CD4-positive, alpha-beta T cell (primary cell): ENCODE results near the gene CRIP1. TPM values are rescaled to one million over a fixed set of nuclear protein-coding genes. Genes with fewer than 3 reads are reported as not detected.
A peak's percentile ranks its signal among the peaks of the same experiment; 100 is the strongest.

Source experiments
- ATAC-seq: fragments of 200-7000 bp; cut with Tn5 transposase; one replicate; pipeline ENCODE4 v1.10.0; 2022; ENCODE audit warnings: mild to moderate bottlenecking; ENCODE audit not compliant: poor library complexity
- CTCF ChIA-PET: fragments of 350-600 bp; sonication (Branson Sonifier 250); formaldehyde crosslinking; loops from one replicate; lab custom pipeline; 2021; ENCODE audit warnings: antibody characterized with exemption, inconsistent platforms; lab: Charles Lee
- POLR2A ChIA-PET: fragments of 350-600 bp; sonication (Branson Sonifier 250); formaldehyde crosslinking; loops from one replicate; lab custom pipeline; 2021; ENCODE audit warnings: antibody characterized with exemption, inconsistent platforms; lab: Charles Lee
- DNase-seq, 14 experiments: peaks; one replicate each; pipeline ENCODE4 v3.0.0-alpha.2; 2013 to 2020; ENCODE audit warnings: mixed read lengths in 2 of 14
- H3K27ac ChIP-seq, 2 donors: one replicate each; pipeline versions ENCODE4 v1.5.1 to v1.7.0; 2013; ENCODE audit warnings: low read length in 2 of 2, low read depth in 1 of 2, mild to moderate bottlenecking in 1 of 2
- H3K27me3 ChIP-seq, 2 experiments: 1 replicate in 1 of 2; 2 replicates in 1 of 2; pipeline versions ENCODE4 v1.6.1 to v1.7.0; 2013; ENCODE audit warnings: low read length in 2 of 2, control low read depth in 1 of 2, mild to moderate bottlenecking in 1 of 2, moderate library complexity in 1 of 2; ENCODE audit not compliant: insufficient read depth in 2 of 2, control insufficient read depth in 1 of 2
- H3K36me3 ChIP-seq: one replicate; pipeline ENCODE4 v1.6.1; 2013; ENCODE audit warnings: low read length, control low read depth; ENCODE audit not compliant: insufficient read depth
- H3K4me1 ChIP-seq: one replicate; pipeline ENCODE4 v1.6.1; 2013; ENCODE audit warnings: low read length, control low read depth; ENCODE audit not compliant: insufficient read depth
- H3K4me3 ChIP-seq: one replicate; pipeline ENCODE4 v1.5.1; 2013; ENCODE audit warnings: mild to moderate bottlenecking, low read length, moderate library complexity
- H3K9me3 ChIP-seq, 2 experiments: 1 replicate in 1 of 2; 2 replicates in 1 of 2; pipeline versions ENCODE4 v1.6.1 to v1.7.0; 2013; ENCODE audit warnings: low read length in 2 of 2, mild to moderate bottlenecking in 2 of 2, control low read depth in 1 of 2, moderate library complexity in 1 of 2; ENCODE audit not compliant: control insufficient read depth in 1 of 2, insufficient read depth in 1 of 2
- H3K27ac Mint-ChIP-seq: one replicate; pipeline ENCODE4 v1.8.0; 2020; ENCODE audit warnings: mixed read lengths
- H3K27me3 Mint-ChIP-seq: one replicate; pipeline ENCODE4 v1.8.0; 2021; ENCODE audit warnings: mixed read lengths
- H3K36me3 Mint-ChIP-seq: one replicate; pipeline ENCODE4 v1.8.0; 2021; ENCODE audit warnings: low read depth, mixed read lengths
- H3K4me1 Mint-ChIP-seq: one replicate; pipeline ENCODE4 v1.8.0; 2021; ENCODE audit warnings: low read depth, mixed read lengths
- H3K4me3 Mint-ChIP-seq: one replicate; pipeline ENCODE4 v1.8.0; 2020; ENCODE audit warnings: mild to moderate bottlenecking, mixed read lengths
- H3K9me3 Mint-ChIP-seq: one replicate; pipeline ENCODE4 v1.8.0; 2020; ENCODE audit warnings: mixed read lengths
- CTCF ChIP-seq: fragments of 200-600 bp; IDR thresholded peaks from one replicate; pipeline ENCODE4 v1.8.0; 2022; ENCODE audit warnings: antibody characterized with exemption, mild to moderate bottlenecking
- intact Hi-C, 2 experiments: fragments of 100-400 bp; cut with DNase I in 1 of 2; cut with micrococcal nuclease in 1 of 2; formaldehyde crosslinking; loops; one replicate each; pipeline versions ENCODE4 v1.15.1 to v1.9.0; 2023 to 2025; cut with DNase I, micrococcal nuclease
- total RNA-seq, 174 experiments: library from RNA in 2 of 174; stranded (reverse) in 2 of 174; gene quantifications; one replicate each; pipeline ENCODE4 v1.2.3 and lab custom pipeline; 2021 to 2026

CRIP1 gene
- total RNA-seq, 2 experiments from 2014 or later: 250 to 258 TPM

- H3K36me3 Mint-ChIP-seq: no peaks in the 10 kb centered on the region
- DNase-seq: no peak
- peaks cover 0 to 11% of the 10 kb centered on the region in 2 experiments for H3K9me3 ChIP-seq
- intact Hi-C loops: loop anchor here in 1 of 2 experiments (5.0 kb wide), 1 partner anchor 213 kb away; the partner anchor contains the start of gene PACS2
- CTCF ChIA-PET: no interaction called here
- peaks cover 39% of the 10 kb centered on the region for H3K4me1 ChIP-seq
- no peak overlapping the region for H3K27ac ChIP-seq
- POLR2A ChIA-PET: no interaction called here
- no peak for ATAC-seq
- no peak for TF ChIP-seq CTCF
- H3K4me1 Mint-ChIP-seq: peaks cover 17% of the 10 kb centered on the region
- peaks cover 30% of the 10 kb centered on the region for H3K27me3 Mint-ChIP-seq
- H3K27ac Mint-ChIP-seq: no peak overlapping the region
- no peaks in the 10 kb centered on the region for H3K9me3 Mint-ChIP-seq
- H3K4me3 ChIP-seq: no peak overlapping the region
- peak overlapping the region; percentile 51 for H3K4me3 Mint-ChIP-seq
- no peaks in the 10 kb centered on the region for H3K36me3 ChIP-seq
- peaks cover 19 to 23% of the 10 kb centered on the region in 2 experiments for H3K27me3 ChIP-seq
These were observed 38.6 kb downstream of the CRIP1 start for GRCh38 chr14:105525326-105525725.

GRCh38 chr14:105525861-105526775 is 39.4 kb downstream of the CRIP1 start, which contains the start of gene TMEM121:
TMEM121 (plus strand) TSS chr14:105526583; CDS start chr14:105528835, 2,252 bp downstream.
- DNase-seq (peak in 7 of 14 experiments; percentile 19 to 75 (median 43)), ATAC-seq (peak; percentile 28)
- Mint-ChIP-seq H3K27ac (peak within 1 kb of the TSS; percentile 68), H3K4me1 (peaks cover 17% of the 10 kb centered on the region), H3K4me3 (peak within 1 kb of the TSS; percentile 87), H3K36me3 (no peaks in the 10 kb centered on the region), H3K27me3 (peaks cover 28% of the 10 kb centered on the region), H3K9me3 (no peaks in the 10 kb centered on the region)
- peak within 1 kb of the TSS; percentile 47 for H3K4me3 ChIP-seq
- no peaks in the 10 kb centered on the region for H3K36me3 ChIP-seq
- H3K27ac ChIP-seq: no peak within 1 kb of the TSS
- peaks cover 39% of the 10 kb centered on the region for H3K4me1 ChIP-seq
- H3K9me3 ChIP-seq: peaks cover 0 to 11% of the 10 kb centered on the region in 2 experiments
- POLR2A ChIA-PET: no interaction called here
- H3K27me3 ChIP-seq: peaks cover 19 to 23% of the 10 kb centered on the region in 2 experiments
- CTCF ChIA-PET: no interaction called here
- TF ChIP-seq CTCF: no peak
- intact Hi-C loops: loop anchor here in 1 of 2 experiments (5.0 kb wide), 1 partner anchor 214 kb away; the partner anchor contains the start of gene PACS2

- peak overlapping the region; percentile 68 for H3K27ac Mint-ChIP-seq
- ATAC-seq (no peak), DNase-seq (peak in 1 of 14 experiments; percentile 17)
- TF ChIP-seq CTCF: no peak
- Histone ChIP-seq H3K9me3 (peaks cover 0 to 11% of the 10 kb centered on the region in 2 experiments), H3K4me3 (peak overlapping the region; percentile 47), H3K4me1 (peaks cover 39% of the 10 kb centered on the region), H3K27me3 (peaks cover 19 to 23% of the 10 kb centered on the region in 2 experiments), H3K27ac (no peak overlapping the region), H3K36me3 (no peaks in the 10 kb centered on the region)
- H3K4me3 Mint-ChIP-seq: peak overlapping the region; percentile 87
- POLR2A ChIA-PET: no interaction called here
- H3K4me1 Mint-ChIP-seq: peaks cover 17% of the 10 kb centered on the region
- no peaks in the 10 kb centered on the region for H3K36me3 Mint-ChIP-seq
- intact Hi-C loops: loop anchor here in 1 of 2 experiments (5.0 kb wide), 1 partner anchor 215 kb away; the partner anchor contains the start of gene PACS2
- CTCF ChIA-PET: interaction anchor here (2.9 kb wide), 1 partner anchor 156 kb away, joined by 20 read pairs; no protein-coding TSS in a partner anchor
- H3K9me3 Mint-ChIP-seq: no peaks in the 10 kb centered on the region
- H3K27me3 Mint-ChIP-seq: peaks cover 25% of the 10 kb centered on the region
These were observed 40.2 kb downstream of the CRIP1 start for GRCh38 chr14:105526776-105527380.
